H1 (cell line): Measurements from ENCODE around the gene ADCY6. TPM values are rescaled to one million over a fixed set of nuclear protein-coding genes. Genes with fewer than 3 reads are reported as not detected.

Source experiments
- CEBPB ChIP-seq: IDR thresholded peaks from 2 replicates; pipeline ENCODE4 v1.6.1; 2012; ENCODE audit warnings: low read depth, low read length
- KDM1A ChIP-seq: fragments of 200-600, 300-600 bp; sonication (generic); IDR thresholded peaks from 2 replicates; pipeline ENCODE4 v1.7.1; 2016; ENCODE audit warnings: mild to moderate bottlenecking, low read length, borderline replicate concordance
- MAX ChIP-seq: IDR thresholded peaks from 2 replicates; pipeline ENCODE4 v1.6.1; 2012; ENCODE audit warnings: inconsistent platforms
- RBBP5 ChIP-seq: IDR thresholded peaks from 2 replicates; pipeline ENCODE4 v1.7.1; 2012; ENCODE audit warnings: low read depth, mild to moderate bottlenecking, inconsistent platforms, low read length, moderate library complexity, borderline replicate concordance
- RFX5 ChIP-seq: IDR thresholded peaks from 2 replicates; pipeline ENCODE4 v1.6.1; 2011; ENCODE audit warnings: low read depth, low read length, improper control_type of control experiment, borderline replicate concordance
- ZNF274 ChIP-seq: IDR thresholded peaks from 2 replicates; pipeline ENCODE4 v1.7.0; 2012; ENCODE audit warnings: low read length, borderline replicate concordance; ENCODE audit errors: extremely low read depth
- polyA plus RNA-seq, 7 experiments: library from polyadenylated mRNA; depleted of rRNA in 3 of 7; stranded (reverse) in 5 of 7; unstranded in 2 of 7; fragments of >200 nt in 5 of 7; fragments of 200-250 nt in 2 of 7; gene quantifications; 1 replicate in 5 of 7; 2 replicates in 1 of 7; 4 replicates in 1 of 7; pipeline versions ENCODE4 v1.2.1 to v1.2.3, GENCODE V29; 2011 to 2013; ENCODE audit warnings: missing spikeins in 2 of 7, mixed read lengths in 2 of 7
- total RNA-seq: library from RNA; stranded (reverse); fragmentation: NEBNext Ultra II Directional; extraction: Animal tissue kit (Norgen Biotek cat#: 25700); gene quantifications from 2 replicates; pipeline ENCODE4 v1.2.1, GENCODE V29; 2021

ADCY6 gene
- total and polyA plus RNA-seq, 2 of the 8 experiments (the other 6 are each of a cell fraction or from before 2014, with no cell fraction given), result 11.7 to 17.5 TPM

GRCh38 chr12:48744251-48745008 is 44.5 kb downstream of the ADCY6 start (continued):
- TF ChIP-seq ZNF274 (no peak), CEBPB (no peak), KDM1A (no peak), MAX (no peak), RBBP5 (no peak), RFX5 (no peak)
